ENCODE data around the gene RPL37. TPM values are rescaled to one million over a fixed set of nuclear protein-coding genes. Genes with fewer than 3 reads are reported as not detected.
A peak's percentile ranks its signal among the peaks of the same experiment; 100 is the strongest.
"Not testable (repeated sequence)": the region's sequence is repeated elsewhere in the genome, so short reads cannot be mapped to it uniquely, and the experiment has no call there.

RPL37 gene
- total RNA-seq, 1 experiment from 2014 or later = 1,279 TPM

GRCh38 chr5:40797273-40798011 lies 37.6 kb downstream of the RPL37 start:
- BruUV-seq (replicated peaks) = TSS peak; percentile 47
- H3K4me1 ChIP-seq (ENCODE audit: control insufficient read depth in 1 of 2, insufficient read depth in 2 of 2, low read length in 2 of 2) = peaks cover 15 to 18% of the 10 kb centered on the region in 2 experiments
- H2AFZ ChIP-seq (ENCODE audit: low read depth, low read length, poor library complexity, severe bottlenecking) = no peak overlapping the region
- H3K79me2 ChIP-seq (ENCODE audit: insufficient read depth, low read length) = peaks cover 52% of the 10 kb centered on the region
- H3K36me3 ChIP-seq (ENCODE audit: control insufficient read depth in 1 of 2, insufficient read depth in 2 of 2, low read length in 2 of 2) = no peaks in the 10 kb centered on the region; a peak in 1 of 4 replicates
- peak overlapping the region; percentile 90 for H3K27ac ChIP-seq (ENCODE audit: low read depth, low read length)
- no peaks in the 10 kb centered on the region for H3K27me3 ChIP-seq (ENCODE audit: insufficient read depth, low read length)
- ChIA-PET CTCF (interaction anchor here (0.6 to 1.0 kb wide), 2 partner anchors 28 to 517 kb away, joined by 4 read pairs; no protein-coding TSS in a partner anchor), POLR2A (no interaction called here), RAD21 (ENCODE audit: low non-redundant PET in 1 of 2, low total read pairs in 2 of 2, uncharacterized antibody in 2 of 2, unreplicated experiment in 2 of 2) (interaction anchor here in 1 of 2 experiments (0.6 kb wide), 3 partner anchors 11 to 208 kb away, joined by 3 to 5 read pairs (median 5); no protein-coding TSS in a partner anchor)
- peak; percentile 24 for DNase-seq (ENCODE audit: low read depth, low spot score)
- no peaks in the 10 kb centered on the region for H3K9me3 ChIP-seq (ENCODE audit: control insufficient read depth in 1 of 2, insufficient read depth in 1 of 2, low read depth in 1 of 2, low read length in 2 of 2)
- intact Hi-C loops (cut with micrococcal nuclease) = loop anchor here (1.0 kb wide), 1 partner anchor 42 kb away; the partner anchor contains the start of gene TTC33
- H3K4me2 ChIP-seq (ENCODE audit: low read length) = peak overlapping the region; percentile 91
- no peaks in the 10 kb centered on the region for H3K9me2 ChIP-seq (ENCODE audit: insufficient read depth)
- ATAC-seq = peak; percentile 71
- peaks cover 8% of the 10 kb centered on the region; the same call in 1 of the 2 replicates for H4K20me1 ChIP-seq (ENCODE audit: insufficient read depth)
- peak overlapping the region; percentile 81 for H3K9ac ChIP-seq (ENCODE audit: low read length)
- peak overlapping the region; percentile 82 to 87 for H3K4me3 ChIP-seq (replicated peaks in 1 of 2; ENCODE audit: low read depth in 1 of 2, low read length in 2 of 2)
- no peak for TF ChIP-seq SP1 (IDR thresholded peaks at IDR 0.05; ENCODE audit: low read depth)
- no peak for TF ChIP-seq POLR2AphosphoS5 (IDR thresholded peaks at IDR 0.05; ENCODE audit: low read depth, low read length)
- TF ChIP-seq JUND (IDR thresholded peaks at IDR 0.05) = no peak
- peak; percentile 20 for TF ChIP-seq POLR2A (IDR thresholded peaks at IDR 0.05; ENCODE audit: borderline replicate concordance, extremely low read depth, insufficient read depth, insufficient read length)
- no peak for TF ChIP-seq YY1 (IDR thresholded peaks at IDR 0.05; ENCODE audit: extremely low read depth, insufficient replicate concordance, low read depth, low read length)

DNA sequence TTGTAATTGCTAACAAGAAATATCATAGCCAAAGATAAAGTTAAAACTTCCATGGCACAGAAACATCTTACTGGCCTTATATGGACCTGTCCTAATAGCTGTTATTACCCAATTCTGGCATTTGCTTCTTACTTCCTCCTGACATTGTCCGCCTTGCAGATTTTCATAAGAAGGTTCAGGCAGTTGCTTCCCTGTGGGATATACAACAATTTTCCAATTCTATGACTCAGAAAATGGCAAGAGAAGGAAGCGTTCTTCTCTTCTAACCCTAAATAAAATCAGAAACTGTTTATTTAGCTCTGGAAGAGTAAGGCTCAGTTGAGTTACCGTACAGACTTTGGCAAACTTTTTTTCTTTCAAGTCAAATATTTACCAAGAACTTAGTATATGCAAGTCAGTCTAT lies 38.5 kb downstream of the RPL37 start:
- H3K4me3 ChIP-seq (replicated peaks in 1 of 2; ENCODE audit: low read depth in 1 of 2, low read length in 2 of 2) = peak overlapping the region; percentile 82 to 87
- no TSS peak for BruUV-seq (replicated peaks)
- H3K4me2 ChIP-seq (ENCODE audit: low read length) = peak overlapping the region; percentile 91
- peaks cover 8% of the 10 kb centered on the region; the same call in 1 of the 2 replicates for H4K20me1 ChIP-seq (ENCODE audit: insufficient read depth)
- no peaks in the 10 kb centered on the region for H3K9me2 ChIP-seq (ENCODE audit: insufficient read depth)
- peaks cover 15 to 18% of the 10 kb centered on the region in 2 experiments for H3K4me1 ChIP-seq (ENCODE audit: control insufficient read depth in 1 of 2, insufficient read depth in 2 of 2, low read length in 2 of 2)
- RAD21 ChIA-PET (ENCODE audit: low non-redundant PET in 1 of 2, low total read pairs in 2 of 2, uncharacterized antibody in 2 of 2, unreplicated experiment in 2 of 2) = no interaction called here
- no peaks in the 10 kb centered on the region for H3K27me3 ChIP-seq (ENCODE audit: insufficient read depth, low read length)
- H3K79me2 ChIP-seq (ENCODE audit: insufficient read depth, low read length) = peaks cover 62% of the 10 kb centered on the region
- no peak overlapping the region for H2AFZ ChIP-seq (ENCODE audit: low read depth, low read length, poor library complexity, severe bottlenecking)
- DNase-seq (ENCODE audit: low read depth, low spot score) (no peak), ATAC-seq (no peak)
- H3K36me3 ChIP-seq (ENCODE audit: control insufficient read depth in 1 of 2, insufficient read depth in 2 of 2, low read length in 2 of 2) = no peaks in the 10 kb centered on the region; a peak in 1 of 4 replicates
- intact Hi-C loops (cut with micrococcal nuclease) = no loop called here
- CTCF ChIA-PET = no interaction called here
- POLR2A ChIA-PET = no interaction called here
- no peak for TF ChIP-seq POLR2AphosphoS5 (IDR thresholded peaks at IDR 0.05; ENCODE audit: low read depth, low read length)
- H3K27ac ChIP-seq (ENCODE audit: low read depth, low read length) = peak overlapping the region; percentile 90; the same call in 1 of the 2 replicates
- no peaks in the 10 kb centered on the region for H3K9me3 ChIP-seq (ENCODE audit: control insufficient read depth in 1 of 2, insufficient read depth in 1 of 2, low read depth in 1 of 2, low read length in 2 of 2)
- peak overlapping the region; percentile 81 for H3K9ac ChIP-seq (ENCODE audit: low read length)

DNA sequence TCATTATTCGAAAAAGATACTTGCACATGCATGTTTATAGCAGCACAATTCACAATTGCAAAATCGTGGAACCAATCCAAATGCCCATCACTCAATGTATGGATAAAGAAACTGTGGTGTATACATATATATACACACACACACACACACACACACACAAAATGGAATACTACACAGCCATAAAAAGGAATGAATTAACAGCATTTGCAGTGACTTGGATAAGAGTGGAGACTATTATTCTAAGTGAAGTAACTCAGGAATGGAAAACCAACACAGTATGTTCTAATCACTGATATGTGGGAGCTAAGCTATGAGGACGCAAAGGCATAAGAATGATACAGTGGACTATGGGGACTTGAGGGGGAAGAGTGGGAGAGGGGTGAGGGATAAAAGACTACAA lies 40.1 kb downstream of the RPL37 start:
- H3K9me3 ChIP-seq (ENCODE audit: control insufficient read depth in 1 of 2, insufficient read depth in 1 of 2, low read depth in 1 of 2, low read length in 2 of 2); H3K27ac ChIP-seq (ENCODE audit: low read depth, low read length); H3K27me3 ChIP-seq (ENCODE audit: insufficient read depth, low read length); POLR2A ChIA-PET; H3K36me3 ChIP-seq (ENCODE audit: control insufficient read depth in 1 of 2, insufficient read depth in 2 of 2, low read length in 2 of 2); CTCF ChIA-PET; H3K4me3 ChIP-seq (replicated peaks in 1 of 2; ENCODE audit: low read depth in 1 of 2, low read length in 2 of 2); H3K9ac ChIP-seq (ENCODE audit: low read length); ATAC-seq; DNase-seq (ENCODE audit: low read depth, low spot score); BruUV-seq (replicated peaks); H2AFZ ChIP-seq (ENCODE audit: low read depth, low read length, poor library complexity, severe bottlenecking); intact Hi-C loops (cut with micrococcal nuclease); H3K4me2 ChIP-seq (ENCODE audit: low read length); RAD21 ChIA-PET (ENCODE audit: low non-redundant PET in 1 of 2, low total read pairs in 2 of 2, uncharacterized antibody in 2 of 2, unreplicated experiment in 2 of 2); H3K9me2 ChIP-seq (ENCODE audit: insufficient read depth): not testable (repeated sequence)
- Histone ChIP-seq H4K20me1 (ENCODE audit: insufficient read depth) (peaks cover 12% of the 10 kb centered on the region; the same call in 1 of the 2 replicates), H3K4me1 (ENCODE audit: control insufficient read depth in 1 of 2, insufficient read depth in 2 of 2, low read length in 2 of 2) (peaks cover 15 to 18% of the 10 kb centered on the region in 2 experiments), H3K79me2 (ENCODE audit: insufficient read depth, low read length) (peaks cover 78% of the 10 kb centered on the region)

GRCh38 chr5:40794340-40794739 lies 40.7 kb downstream of the RPL37 start:
- POLR2A ChIA-PET; DNase-seq (ENCODE audit: low read depth, low spot score); H2AFZ ChIP-seq (ENCODE audit: low read depth, low read length, poor library complexity, severe bottlenecking); BruUV-seq (replicated peaks); H3K9ac ChIP-seq (ENCODE audit: low read length); CTCF ChIA-PET; intact Hi-C loops (cut with micrococcal nuclease); H3K36me3 ChIP-seq (ENCODE audit: control insufficient read depth in 1 of 2, insufficient read depth in 2 of 2, low read length in 2 of 2); H3K4me2 ChIP-seq (ENCODE audit: low read length); ATAC-seq; H3K4me3 ChIP-seq (replicated peaks in 1 of 2; ENCODE audit: low read depth in 1 of 2, low read length in 2 of 2); H3K27ac ChIP-seq (ENCODE audit: low read depth, low read length); H3K27me3 ChIP-seq (ENCODE audit: insufficient read depth, low read length); RAD21 ChIA-PET (ENCODE audit: low non-redundant PET in 1 of 2, low total read pairs in 2 of 2, uncharacterized antibody in 2 of 2, unreplicated experiment in 2 of 2); H3K9me2 ChIP-seq (ENCODE audit: insufficient read depth); H3K9me3 ChIP-seq (ENCODE audit: control insufficient read depth in 1 of 2, insufficient read depth in 1 of 2, low read depth in 1 of 2, low read length in 2 of 2): not testable (repeated sequence)
- H4K20me1 ChIP-seq (ENCODE audit: insufficient read depth) = peaks cover 12% of the 10 kb centered on the region; the same call in 1 of the 2 replicates
- peaks cover 83% of the 10 kb centered on the region for H3K79me2 ChIP-seq (ENCODE audit: insufficient read depth, low read length)
- peaks cover 10 to 17% of the 10 kb centered on the region in 2 experiments for H3K4me1 ChIP-seq (ENCODE audit: control insufficient read depth in 1 of 2, insufficient read depth in 2 of 2, low read length in 2 of 2)
